NCI-H69 (cell line): ENCODE data around the gene TF.
"Not testable (repeated sequence)": the region's sequence is repeated elsewhere in the genome, so short reads cannot be mapped to it uniquely, and the experiment has no call there.

Experiments used
- DNase-seq: peaks from one replicate; lab custom pipeline; 2025; lab: John Stamatoyannopoulos, UW

The TF gene

DNA sequence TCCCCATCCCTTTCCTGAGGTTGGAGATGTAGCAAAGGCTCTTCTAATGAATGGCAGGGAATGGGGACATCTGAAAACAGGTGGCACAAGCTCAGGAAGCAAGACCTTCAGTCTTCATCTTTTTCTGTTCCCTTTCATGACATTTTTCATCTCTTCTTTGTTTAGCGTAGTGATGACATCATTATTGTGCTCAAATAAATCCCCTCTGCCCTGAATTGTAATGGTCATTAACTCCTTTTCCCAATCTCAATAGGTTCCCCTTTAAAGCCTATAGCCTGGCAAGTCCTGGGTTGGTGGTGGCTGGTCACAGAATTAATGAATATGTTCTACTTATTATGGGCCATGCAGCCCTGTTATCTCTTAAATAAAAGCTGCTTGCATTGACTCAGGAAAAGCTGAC, 21.4 kb downstream of the TF start:
- DNase-seq, result no peak

DNA sequence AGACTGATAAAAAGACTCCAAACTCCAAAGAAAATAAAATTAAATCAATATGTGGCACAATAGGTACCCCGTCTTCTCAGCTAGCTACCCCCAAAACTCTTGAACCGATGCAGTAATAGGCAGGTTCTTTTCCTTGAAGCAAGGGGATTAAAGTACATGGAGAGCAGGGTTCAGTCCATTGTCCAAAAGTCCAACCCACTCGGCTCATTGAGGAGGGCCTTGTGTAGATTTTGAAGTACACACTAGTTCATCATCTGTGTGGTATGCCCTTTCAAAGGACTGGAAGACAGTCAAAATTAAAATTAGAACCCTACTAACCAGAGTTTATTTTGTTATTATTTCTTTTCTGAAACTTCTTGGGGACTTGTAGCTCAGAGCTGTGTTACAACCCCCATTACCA, 23.3 kb downstream of the TF start:
- no peak for DNase-seq

DNA sequence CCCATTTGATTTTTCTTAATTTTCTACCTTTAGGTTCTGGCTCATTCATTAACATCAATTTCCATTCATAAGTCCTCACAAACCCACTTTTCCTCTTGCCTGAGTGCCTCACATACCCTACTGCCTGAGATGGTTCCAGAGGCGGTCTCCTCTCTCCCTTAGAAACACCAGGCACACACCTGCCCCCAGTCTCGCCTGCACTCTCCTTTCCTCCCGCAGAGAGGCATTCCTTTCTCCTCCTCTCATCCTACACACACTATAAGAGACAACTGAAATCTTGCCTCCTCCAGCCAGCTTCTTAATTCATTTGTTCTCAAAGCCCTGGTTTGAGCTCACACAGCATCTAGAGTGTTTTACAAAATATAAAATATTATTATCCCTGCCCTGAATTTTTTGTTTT, 27.5 kb downstream of the TF start:
- no peak for DNase-seq

GRCh38 chr3:133775309-133775708, 29.1 kb downstream of the TF start:
- DNase-seq, result no peak

DNA sequence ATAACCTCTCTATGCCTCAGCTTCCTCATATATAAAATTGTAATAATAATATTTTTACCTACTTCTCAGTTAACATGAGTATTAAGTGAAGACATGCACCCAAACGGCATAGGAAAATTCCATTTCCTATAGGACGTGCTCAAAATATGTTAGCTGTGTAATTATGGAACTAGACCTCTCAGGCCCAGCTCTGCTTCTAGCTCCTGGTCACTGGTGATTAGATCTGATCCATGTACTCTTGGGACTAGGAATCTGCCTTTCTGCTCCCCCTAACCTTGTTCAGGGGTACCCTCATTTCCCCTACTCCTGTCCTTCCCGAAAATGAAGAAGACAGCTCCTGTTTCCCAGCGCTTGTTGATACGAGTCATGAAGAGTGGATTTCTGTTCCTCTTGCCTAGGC, 29.6 kb downstream of the TF start:
- DNase-seq, result no peak

- DNase-seq, result no peak
Observed at GRCh38 chr3:133776794-133777438, 30.7 kb downstream of the TF start.

- no peak for DNase-seq
Observed at GRCh38 chr3:133777807-133778568, 31.8 kb downstream of the TF start.

GRCh38 chr3:133779626-133780203, 33.5 kb downstream of the TF start:
- no peak for DNase-seq

- not testable (repeated sequence) for DNase-seq
Observed at GRCh38 chr3:133780756-133781155, 34.6 kb downstream of the TF start.

- DNase-seq, result no peak
Observed at GRCh38 chr3:133781570-133781969, 35.4 kb downstream of the TF start.

GRCh38 chr3:133782454-133782853, 36.3 kb downstream of the TF start:
- DNase-seq, result no peak

- no peak for DNase-seq
Observed at GRCh38 chr3:133783762-133784161, 37.6 kb downstream of the TF start.

DNA sequence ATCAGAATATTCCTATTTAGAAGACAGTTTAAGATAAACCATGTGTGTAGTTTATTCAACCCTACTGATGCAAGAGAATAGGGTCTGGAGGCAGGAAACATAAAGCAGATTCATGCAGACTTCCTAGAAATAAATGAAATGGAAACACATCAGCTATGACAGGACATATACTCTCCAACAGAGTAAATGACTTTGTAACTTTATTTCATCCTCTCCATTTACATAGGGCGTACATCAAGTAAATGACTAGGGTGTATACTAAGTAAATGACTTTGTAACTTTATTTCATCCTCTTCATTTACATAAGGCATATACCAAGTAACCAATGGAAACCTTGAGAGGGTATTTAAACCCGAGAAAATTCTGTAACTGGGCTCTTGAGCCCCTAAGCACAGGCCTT, 41.8 kb downstream of the TF start:
- DNase-seq, result no peak

GRCh38 chr3:133792171-133792763, 46.1 kb downstream of the TF start:
- peak; percentile 3 for DNase-seq

GRCh38 chr3:133797396-133798105, 51.4 kb downstream of the TF start:
- DNase-seq, result no peak

DNA sequence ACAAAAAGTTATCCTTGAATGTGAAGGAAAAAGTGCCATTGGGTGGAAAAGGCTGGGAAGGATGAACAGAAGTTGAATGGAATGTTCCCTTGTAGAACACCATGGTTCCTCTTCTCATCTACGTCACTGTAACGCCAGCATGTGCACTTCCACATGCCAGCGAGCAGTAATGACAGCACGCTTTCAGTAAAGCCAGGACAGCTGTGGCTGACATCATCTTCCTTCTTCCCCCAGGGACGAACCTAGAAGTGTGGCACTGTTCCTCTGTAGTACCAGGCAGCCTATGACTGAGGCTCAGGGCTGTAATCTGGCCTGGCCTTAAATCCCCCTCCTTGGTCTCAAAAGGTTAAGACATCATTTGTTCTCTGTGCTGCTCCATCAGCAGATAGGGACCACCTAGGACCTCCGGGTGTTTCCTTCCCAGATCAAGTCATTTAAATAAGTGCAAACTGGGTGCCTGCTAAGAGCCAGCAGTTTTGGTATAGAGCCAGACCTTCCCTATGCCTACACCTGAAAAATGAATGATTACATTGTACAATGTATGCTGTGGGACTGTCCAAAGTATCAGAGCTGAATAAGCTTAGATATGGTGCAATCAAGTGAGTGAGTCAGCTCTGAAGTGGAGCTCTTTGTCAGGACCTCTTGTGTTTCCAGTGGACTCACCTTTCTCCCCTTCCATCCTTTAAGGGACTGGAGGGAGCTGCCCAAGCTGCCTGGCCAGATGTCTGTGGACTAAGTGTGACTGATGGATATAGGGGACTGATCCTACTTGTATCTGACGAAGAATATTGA, 53.8 kb downstream of the TF start:
- peak; percentile 2 for DNase-seq

GRCh38 chr3:133803469-133803868, 57.3 kb downstream of the TF start:
- no peak for DNase-seq

DNA sequence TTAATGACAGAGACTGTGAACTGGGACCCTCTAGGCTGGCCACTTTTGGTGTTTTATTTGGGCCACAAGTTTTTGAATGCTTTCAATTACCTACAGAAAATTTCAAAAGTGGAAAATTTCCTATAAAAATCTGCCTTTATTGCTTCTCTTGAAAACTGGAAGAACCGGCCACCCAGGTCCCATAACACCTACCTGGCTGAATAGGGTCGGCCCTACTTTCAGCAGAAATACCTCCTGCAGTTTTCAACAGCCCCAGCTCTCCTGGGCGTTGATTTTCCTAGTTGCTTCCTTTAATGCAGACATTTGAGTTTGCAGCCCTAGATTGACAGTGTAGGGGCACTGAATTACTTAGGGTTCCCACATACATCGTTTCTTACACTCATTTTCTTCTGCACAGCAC, 58.7 kb downstream of the TF start:
- no peak for DNase-seq

DNA sequence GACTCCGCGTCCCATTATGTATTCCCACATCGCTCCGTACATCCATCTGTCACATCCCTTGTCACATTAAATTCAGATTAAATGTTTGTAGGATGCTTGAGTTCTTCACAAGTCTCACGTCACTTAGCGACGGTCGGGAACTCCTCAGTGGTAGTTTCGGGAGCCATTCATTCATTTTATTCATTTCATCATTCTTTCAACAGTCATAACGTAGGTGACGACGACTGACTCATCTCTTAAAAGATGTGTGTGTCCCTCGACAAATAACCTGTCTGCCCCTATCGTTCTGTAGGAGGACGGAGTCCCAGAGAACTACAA, 59.1 kb downstream of the TF start:
- DNase-seq, result no peak

GRCh38 chr3:133805702-133806475, 59.7 kb downstream of the TF start, which contains the start of gene SRPRB:
Gene SRPRB, plus strand, starts transcription at chr3:133805815. Its CDS starts 34 bp downstream, at chr3:133805849.
- peak; percentile 91 for DNase-seq

DNA sequence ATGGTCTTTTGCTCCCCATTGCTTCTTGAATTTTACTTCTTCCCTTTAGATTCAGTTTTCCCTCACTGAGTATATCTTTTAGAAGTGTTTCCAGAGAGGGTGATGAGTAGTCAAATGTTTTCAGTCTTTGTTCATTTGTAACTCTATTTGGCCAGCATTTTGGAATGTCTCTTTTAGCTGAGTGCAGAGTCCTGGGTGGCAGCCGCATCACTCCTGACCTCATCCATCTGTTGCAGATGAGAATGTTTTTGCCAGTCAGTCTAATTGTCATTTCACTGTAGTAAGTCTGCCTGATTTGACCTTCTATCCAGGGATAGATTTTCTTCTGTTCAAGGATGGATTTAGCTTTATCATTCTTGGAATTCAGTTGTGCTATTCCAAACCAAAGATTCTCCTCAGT, 66.7 kb downstream of the TF start:
- DNase-seq, result no peak
